Daoy (cell line): Measurements from ENCODE around the gene NUP210. TPM values are rescaled to one million over a fixed set of nuclear protein-coding genes. Genes with fewer than 3 reads are reported as not detected.
A peak's percentile ranks its signal among the peaks of the same experiment; 100 is the strongest.

Experiments
- DNase-seq: peaks from one replicate; pipeline ENCODE4 v3.0.0-alpha.2; 2015; ENCODE audit warnings: low read depth
- total RNA-seq: library from RNA; depleted of rRNA; stranded (reverse); fragments of >200 nt; shearing (Covaris generic); gene quantifications from 2 replicates; pipeline ENCODE4 v1.2.3, GENCODE V29; 2014

The NUP210 gene
- total RNA-seq, 1 experiment from 2014 or later = 9.2 TPM

- no peak for DNase-seq
These were observed 130.3 kb downstream of the NUP210 start for GRCh38 chr3:13289771-13290285.

GRCh38 chr3:13288732-13289718 lies 131.1 kb downstream of the NUP210 start:
- no peak for DNase-seq

- DNase-seq = no peak
These were observed 132.3 kb downstream of the NUP210 start for GRCh38 chr3:13287833-13288232.

GRCh38 chr3:13286873-13287272 lies 133.2 kb downstream of the NUP210 start:
- DNase-seq = no peak

GRCh38 chr3:13285007-13285567 lies 135.0 kb downstream of the NUP210 start:
- no peak for DNase-seq

GRCh38 chr3:13283877-13284264 lies 136.3 kb downstream of the NUP210 start:
- DNase-seq = no peak

GRCh38 chr3:13282986-13283876 lies 136.9 kb downstream of the NUP210 start:
- DNase-seq = peak; percentile 50

- DNase-seq = no peak
These were observed 137.7 kb downstream of the NUP210 start for GRCh38 chr3:13282358-13282985.

GRCh38 chr3:13281507-13282357 lies 138.4 kb downstream of the NUP210 start:
- DNase-seq = peak; percentile 68

GRCh38 chr3:13280811-13281506 lies 139.2 kb downstream of the NUP210 start:
- no peak for DNase-seq

GRCh38 chr3:13280122-13280790 lies 139.9 kb downstream of the NUP210 start:
- DNase-seq = no peak

- no peak for DNase-seq
These were observed 140.6 kb downstream of the NUP210 start for GRCh38 chr3:13279532-13279910.

GRCh38 chr3:13278783-13279531 lies 141.2 kb downstream of the NUP210 start:
- DNase-seq = no peak

- DNase-seq = peak; percentile 34
These were observed 142.1 kb downstream of the NUP210 start for GRCh38 chr3:13277860-13278531.

GRCh38 chr3:13277196-13277813 lies 142.8 kb downstream of the NUP210 start:
- DNase-seq = no peak

- DNase-seq = no peak
These were observed 143.5 kb downstream of the NUP210 start for GRCh38 chr3:13276438-13277195.
